GM21723 (cell line): ENCODE measurements around the gene PLEKHM3.

ENCODE experiments used
- ATAC-seq: cut with Tn5 transposase; IDR thresholded peaks from one replicate; pipeline ENCODE4 v1.9.1; 2021; ENCODE audit warnings: mild to moderate bottlenecking, moderate library complexity; ENCODE audit not compliant: unreplicated experiment

Gene PLEKHM3

GRCh38 chr2:207805566-207806226, 219.6 kb downstream of the PLEKHM3 start:
- no peak for ATAC-seq

GRCh38 chr2:207802650-207803049, 222.7 kb downstream of the PLEKHM3 start:
- no peak for ATAC-seq

- no peak for ATAC-seq
Observed at GRCh38 chr2:207801259-207801658, 224.1 kb downstream of the PLEKHM3 start.

- no peak for ATAC-seq
Observed at GRCh38 chr2:207796585-207797350, 228.6 kb downstream of the PLEKHM3 start.

- no peak for ATAC-seq
Observed at GRCh38 chr2:207792244-207792785, 233.0 kb downstream of the PLEKHM3 start.

GRCh38 chr2:207791579-207792243, 233.6 kb downstream of the PLEKHM3 start:
- ATAC-seq, result no peak

GRCh38 chr2:207790898-207791297, 234.4 kb downstream of the PLEKHM3 start:
- ATAC-seq, result no peak

GRCh38 chr2:207787800-207788199, 237.5 kb downstream of the PLEKHM3 start:
- ATAC-seq, result no peak

GRCh38 chr2:207787017-207787416, 238.3 kb downstream of the PLEKHM3 start:
- ATAC-seq, result no peak

GRCh38 chr2:207784898-207785297, 240.4 kb downstream of the PLEKHM3 start:
- no peak for ATAC-seq

GRCh38 chr2:207783514-207783913, 241.8 kb downstream of the PLEKHM3 start:
- no peak for ATAC-seq

- no peak for ATAC-seq
Observed at GRCh38 chr2:207782238-207783030, 242.9 kb downstream of the PLEKHM3 start.

- no peak for ATAC-seq
Observed at GRCh38 chr2:207779523-207779922, 245.8 kb downstream of the PLEKHM3 start.

- no peak for ATAC-seq
Observed at GRCh38 chr2:207778298-207778882, 246.9 kb downstream of the PLEKHM3 start.

GRCh38 chr2:207777124-207777523, 248.2 kb downstream of the PLEKHM3 start:
- no peak for ATAC-seq

- ATAC-seq, result no peak
Observed at GRCh38 chr2:207775473-207775872, 249.9 kb downstream of the PLEKHM3 start.

- no peak for ATAC-seq
Observed at GRCh38 chr2:207772844-207773205, 252.5 kb downstream of the PLEKHM3 start.

GRCh38 chr2:207772081-207772843, 253.1 kb downstream of the PLEKHM3 start:
- ATAC-seq, result no peak

GRCh38 chr2:207771421-207771820, 253.9 kb downstream of the PLEKHM3 start:
- ATAC-seq, result no peak
